HG03469 (cell line): ENCODE results near the gene BUB1B.

ENCODE experiments used
- ATAC-seq: cut with Tn5 transposase; IDR thresholded peaks from one replicate; pipeline ENCODE4 v1.9.1; 2021; ENCODE audit warnings: mild to moderate bottlenecking, moderate library complexity, moderate number of reproducible peaks; ENCODE audit not compliant: unreplicated experiment

BUB1B gene

DNA sequence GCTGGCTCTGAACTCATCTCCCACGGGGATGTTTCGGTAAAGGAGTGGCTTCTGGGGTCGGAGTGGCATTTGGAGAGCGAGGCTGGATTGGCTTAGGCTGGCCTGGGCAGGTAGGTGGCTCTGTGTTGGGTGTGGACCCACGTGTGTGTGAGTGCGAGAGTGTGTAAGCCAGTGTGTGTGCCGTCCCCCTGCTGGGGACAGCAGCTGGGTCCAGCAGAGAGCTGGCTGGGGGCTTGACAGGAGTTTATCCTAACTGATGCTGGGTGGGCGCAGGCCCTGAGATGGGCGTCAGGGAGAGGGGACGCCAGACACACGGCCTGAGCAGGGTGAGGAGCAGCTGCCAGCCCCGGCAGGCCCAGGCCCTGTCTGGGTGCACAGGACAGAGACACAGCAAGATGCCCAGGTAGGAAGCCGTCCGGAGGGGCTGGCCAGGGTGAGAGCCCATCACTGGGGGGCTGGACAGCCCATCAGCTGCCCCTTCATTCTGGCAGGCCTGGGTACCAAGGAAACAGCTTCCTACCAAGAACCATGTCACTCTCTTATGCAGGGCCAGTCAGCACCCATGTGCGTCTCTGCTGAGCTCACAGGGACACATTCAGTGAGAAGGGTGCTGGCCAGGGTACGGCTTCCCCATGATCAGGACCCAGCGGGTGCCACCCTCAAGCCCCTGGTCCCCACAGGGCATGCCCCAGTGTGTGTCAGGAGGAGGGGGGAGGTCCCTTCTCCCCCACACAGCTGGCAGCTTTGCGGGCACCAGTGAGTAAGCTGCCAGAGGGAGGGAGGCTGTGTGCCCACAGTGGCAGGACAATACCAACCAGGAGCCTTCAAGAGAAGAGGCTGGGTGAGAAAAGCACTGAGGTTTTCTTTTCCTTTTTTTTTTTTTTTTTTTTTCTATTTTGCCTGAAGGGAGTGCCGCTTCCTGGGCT is 79.1 kb downstream of the BUB1B start:
- no peak for ATAC-seq

DNA sequence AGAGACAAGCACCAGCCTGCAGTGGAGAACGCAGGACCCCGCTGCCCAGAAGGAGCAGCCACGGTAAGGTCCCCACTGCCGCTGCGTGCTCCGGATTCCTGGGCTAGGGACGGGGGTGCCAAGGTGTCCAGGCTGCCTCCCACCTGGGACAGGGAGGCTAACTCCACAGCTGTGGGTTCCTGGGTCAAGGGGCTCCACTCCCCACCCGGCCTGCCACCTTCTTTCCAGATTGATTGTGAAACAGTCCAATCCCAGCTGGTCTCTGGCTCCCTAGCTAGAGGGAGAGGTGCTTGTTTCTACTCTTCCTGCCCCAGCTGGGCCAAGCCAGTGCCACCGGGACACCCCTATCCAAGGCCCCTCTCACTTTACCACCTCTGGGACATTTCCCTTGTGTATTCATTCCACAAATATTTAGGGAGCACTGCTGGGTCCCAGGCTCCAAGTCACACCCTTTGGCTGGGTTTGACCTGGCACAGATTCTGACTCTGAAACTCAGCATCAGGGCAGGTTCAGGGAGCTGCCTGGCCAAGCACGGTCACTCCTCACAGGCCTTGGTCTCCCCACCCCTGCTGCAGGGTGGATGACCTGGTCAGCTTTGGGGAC is 79.9 kb downstream of the BUB1B start:
- no peak for ATAC-seq

DNA sequence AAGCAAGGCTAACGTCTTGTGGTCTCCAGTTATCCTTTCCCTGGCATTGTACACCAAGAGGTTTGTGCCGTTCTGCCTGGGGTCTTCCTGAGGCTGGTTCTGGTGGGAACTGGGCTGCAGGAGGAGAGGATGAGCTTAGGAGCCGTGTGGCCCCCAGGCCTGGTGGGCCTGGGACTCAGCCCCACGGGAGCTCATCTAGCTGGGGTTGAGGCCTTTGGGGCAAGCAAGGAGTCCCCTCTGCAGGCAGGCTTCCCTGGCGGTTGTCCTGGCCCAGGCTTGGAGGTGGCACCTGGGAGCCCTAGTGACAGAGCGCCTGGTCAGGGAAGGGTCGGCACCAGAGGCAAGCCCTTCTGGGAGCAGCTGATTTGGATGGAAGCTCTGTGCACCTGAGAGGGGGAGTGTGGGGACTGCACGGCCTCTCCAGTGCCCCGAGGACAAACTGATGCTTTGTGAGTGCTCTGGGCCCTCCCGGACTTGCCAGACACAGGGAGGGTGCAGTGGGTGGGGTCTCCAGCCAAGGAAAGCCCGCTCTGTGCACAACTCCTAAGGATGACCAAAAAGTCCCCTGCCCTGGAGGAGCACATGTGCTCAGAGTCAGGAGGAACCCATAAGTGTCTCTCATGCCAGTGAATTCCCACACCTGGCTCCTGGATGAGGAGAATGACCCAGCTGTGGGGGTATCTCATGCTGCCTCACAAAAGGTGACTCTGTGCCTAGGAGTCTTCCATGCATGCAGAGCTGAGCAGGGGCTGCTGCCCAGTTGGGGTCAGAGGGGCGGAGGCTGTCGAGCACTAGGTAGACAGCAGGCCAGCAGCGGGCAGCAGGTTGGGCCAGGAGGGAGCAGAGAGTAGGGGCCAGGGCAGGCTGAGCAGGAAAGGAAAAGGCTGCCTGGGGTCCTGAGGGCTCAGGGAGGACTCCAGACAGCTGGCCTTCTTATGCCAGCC is 80.7 kb downstream of the BUB1B start:
- no peak for ATAC-seq

DNA sequence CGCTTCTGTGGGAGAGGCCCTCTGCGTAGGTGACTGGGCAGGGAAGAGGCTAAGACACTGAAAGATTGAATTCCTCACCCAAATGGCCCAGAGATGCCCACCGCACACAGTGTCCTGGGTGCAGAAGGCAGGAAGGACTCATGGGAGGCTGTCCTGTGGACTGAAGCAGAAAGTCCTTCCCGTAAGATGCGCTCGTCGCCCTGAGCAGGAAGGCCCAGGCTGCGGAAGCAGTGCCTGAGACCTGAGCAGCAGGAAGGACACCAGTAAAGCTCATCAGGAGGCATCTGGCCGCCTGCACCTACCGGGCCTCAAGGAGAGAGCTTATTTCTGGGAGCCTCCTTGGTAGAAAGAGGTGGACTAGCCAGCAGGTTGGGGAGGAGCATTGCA is 81.3 kb downstream of the BUB1B start:
- no peak for ATAC-seq

DNA sequence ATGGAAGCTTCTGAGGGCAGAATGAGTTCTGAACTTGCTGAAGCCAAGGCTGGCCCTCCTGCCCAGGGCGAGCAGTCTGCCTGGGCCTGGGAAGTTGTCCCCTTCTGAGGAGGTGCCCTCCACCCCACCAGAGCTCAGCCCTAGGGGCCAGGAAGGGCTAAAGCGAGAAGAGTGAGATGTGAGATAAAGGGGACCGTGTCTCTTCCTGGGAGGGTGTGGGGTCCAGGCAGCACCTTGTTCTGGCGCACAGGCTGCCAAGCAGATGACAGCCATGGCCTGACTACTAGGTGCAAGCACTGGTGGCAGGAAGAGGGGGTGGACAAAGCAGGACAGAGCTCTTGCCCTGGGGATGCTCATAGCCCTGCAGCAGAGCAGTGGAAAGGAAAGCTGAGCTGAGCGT is 81.7 kb downstream of the BUB1B start:
- ATAC-seq = no peak

DNA sequence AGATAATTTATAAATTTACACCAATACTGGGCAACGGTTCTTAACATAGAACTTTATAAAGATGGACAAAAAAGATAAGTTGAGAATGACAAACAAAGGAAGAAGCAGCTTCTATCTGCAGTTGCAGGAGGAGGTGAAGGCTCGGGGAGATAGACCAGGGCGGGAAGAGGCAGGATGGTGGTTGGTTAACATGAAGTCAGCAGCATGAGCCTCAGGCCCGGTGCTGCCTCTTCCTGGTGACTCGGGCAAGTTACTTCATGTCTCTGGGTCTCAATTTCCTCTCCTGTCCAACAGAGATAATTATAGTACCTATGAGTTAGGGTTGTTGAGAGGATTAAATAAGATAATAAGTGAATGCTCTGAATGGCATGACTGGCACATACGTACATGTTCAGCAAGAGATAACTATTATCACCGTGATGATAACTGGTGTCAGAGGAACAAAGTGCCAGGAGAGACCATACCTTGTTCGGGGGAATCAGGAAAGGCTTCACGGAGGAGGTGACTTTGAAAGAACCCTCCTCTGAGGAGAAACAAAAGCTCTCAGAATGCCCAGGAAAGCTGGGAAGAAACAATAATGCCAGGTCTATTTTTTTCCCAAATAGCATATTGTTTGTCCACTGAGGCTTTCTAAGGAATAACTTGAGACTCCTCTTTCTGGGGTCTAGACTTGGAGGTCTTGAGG is 82.4 kb downstream of the BUB1B start:
- ATAC-seq = no peak

GRCh38 chr15:40244961-40245523 is 84.2 kb downstream of the BUB1B start:
- ATAC-seq = no peak

DNA sequence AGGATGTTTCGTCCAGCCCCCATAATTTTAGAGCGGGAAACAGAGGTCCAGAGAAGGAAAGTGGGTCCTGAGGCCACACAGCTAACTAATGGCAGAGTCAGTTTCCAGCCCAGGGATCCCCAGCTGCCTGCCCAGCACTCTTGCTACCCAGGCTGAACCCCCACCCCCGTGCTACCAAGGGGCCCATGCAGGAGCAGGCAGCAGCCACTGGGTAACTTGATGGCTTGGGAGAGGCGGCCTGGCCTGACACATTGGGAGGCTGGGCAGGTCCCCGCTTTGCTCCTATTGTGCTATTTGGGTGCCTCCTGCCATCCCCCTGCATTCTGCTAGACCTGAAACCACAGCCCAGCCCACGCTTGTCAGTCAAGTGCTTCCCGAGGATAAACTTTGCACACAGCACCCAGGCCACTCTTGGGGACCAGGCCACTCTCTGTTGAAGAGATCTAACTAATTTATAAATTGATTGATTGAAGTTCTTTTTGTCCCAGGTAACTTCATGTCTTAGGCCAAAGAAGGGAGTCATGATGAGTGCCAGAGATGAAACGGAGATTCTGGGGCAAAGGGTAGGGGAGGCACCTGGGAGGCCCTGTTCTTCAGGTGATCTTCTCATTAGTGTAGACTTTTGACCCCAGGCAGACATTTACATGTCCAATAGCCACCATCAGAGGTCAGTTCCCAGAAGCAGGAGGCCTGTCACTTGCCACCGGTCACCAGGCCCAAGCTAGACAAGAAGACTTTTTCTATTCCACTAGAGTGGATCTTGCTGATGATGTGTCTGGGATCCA is 85.0 kb downstream of the BUB1B start:
- ATAC-seq = no peak

GRCh38 chr15:40246496-40247280 is 85.8 kb downstream of the BUB1B start:
- no peak for ATAC-seq

GRCh38 chr15:40247406-40247971 is 86.6 kb downstream of the BUB1B start:
- no peak for ATAC-seq

DNA sequence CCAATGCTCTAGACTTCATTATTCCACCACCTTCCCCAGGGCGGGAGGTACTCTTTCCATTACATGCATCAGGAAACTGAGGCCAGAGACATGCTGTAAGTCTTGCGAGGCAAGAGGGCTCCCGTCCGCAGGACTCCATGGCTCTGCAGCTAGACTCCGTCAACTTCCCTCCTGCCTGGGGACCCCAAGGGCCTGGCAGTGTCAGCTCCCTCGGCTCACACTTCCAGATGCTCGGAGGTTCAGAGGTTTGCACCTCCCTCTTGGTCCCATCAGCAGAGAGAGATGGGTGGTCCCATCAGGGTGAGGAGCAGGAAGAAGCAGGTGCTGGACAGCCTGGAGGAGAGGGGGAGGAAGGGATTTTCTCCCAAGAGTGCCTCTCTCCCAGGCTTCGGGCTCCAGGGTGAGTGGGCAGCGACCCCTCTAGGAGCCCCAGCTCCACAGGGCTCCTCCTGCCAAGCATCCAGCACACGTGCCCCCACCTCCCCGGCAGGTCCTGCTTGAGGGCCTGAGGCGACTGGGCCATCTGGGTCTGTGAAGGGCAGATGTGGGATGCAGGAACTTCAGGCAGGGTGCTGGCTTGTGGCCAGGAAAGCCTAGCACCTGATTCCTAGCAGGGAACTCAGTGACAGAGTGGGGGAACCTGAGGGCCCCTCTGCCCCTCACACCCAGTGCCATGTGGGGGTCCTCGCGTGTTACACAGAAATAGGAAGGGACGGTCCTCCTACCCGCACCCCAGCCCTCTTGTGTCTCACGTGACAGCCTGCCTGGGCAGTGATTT is 87.3 kb downstream of the BUB1B start:
- no peak for ATAC-seq

DNA sequence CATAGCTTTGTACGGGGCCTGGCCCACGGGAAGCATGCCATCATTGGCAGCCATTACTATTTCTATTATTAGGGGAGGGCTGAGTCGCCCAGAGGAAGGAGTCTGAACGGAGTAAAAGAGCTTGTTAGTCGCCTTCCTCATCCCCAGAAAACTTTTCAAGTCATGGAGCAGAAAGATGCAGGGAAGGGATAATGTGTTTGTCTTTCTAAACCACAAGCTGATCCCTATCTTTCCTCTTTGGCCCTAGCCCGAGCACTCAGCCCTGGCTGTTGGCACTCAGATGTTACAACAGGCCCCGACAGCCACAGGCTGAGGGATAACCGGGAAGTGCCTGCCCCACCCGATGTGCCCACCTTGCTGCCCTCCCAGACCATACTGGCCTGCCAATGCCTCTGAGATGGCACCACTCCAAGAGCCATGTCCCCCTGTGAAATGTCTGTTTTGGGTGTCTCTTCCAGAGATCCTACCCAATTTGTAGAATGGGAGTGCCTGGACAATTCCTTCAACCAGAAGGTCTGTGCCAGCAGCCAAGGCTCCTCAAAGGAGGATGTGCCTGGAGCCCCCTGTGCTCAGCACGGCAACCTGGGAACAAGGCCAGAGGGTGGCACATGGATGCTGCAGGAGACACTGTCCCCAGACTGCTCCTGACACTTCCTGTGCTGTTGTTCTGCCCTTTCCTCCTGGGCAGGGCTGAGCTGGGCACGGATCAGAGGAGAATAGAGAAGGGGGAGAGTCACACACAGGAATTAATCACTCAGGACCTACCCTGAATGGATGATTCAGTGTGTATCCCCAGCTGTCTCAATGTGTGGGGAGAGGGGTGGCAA is 88.8 kb downstream of the BUB1B start:
- ATAC-seq = no peak

- no peak for ATAC-seq
Measured at GRCh38 chr15:40250304-40250656, 89.4 kb downstream of the BUB1B start.

DNA sequence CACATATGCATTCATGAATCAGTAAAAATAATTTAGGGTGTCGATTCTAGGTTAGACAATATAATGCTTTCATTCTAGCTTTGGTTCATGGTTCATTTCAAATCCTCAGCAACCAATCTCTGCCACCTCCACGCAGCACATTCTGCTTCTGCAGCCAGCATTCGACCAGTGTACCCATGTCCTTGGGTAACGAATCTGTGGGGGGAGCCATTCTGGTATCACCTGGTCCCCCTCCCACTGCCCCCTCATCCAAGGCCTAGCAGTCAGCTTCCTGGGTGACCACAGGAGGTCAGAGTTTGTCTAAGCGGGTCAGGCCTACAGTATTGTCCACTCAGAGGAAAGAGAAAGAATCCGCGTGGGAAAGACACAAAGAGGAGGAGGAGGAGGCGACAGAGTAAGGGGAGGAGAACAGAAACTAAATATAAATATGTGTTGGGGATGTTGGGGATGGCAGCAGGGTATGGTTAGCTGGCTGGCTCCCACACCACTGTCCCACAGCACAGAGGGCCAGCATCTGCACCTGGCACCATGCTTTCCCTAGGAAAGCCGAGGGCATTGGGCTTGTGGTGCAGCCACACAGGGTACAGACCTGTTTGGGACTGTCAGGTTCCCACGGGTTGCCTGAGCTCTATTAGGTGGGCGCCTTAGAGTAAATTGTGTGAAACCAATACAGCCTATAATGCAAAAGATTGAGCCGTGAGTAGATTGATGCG is 90.1 kb downstream of the BUB1B start:
- ATAC-seq = no peak

GRCh38 chr15:40251486-40252140 is 90.7 kb downstream of the BUB1B start:
- ATAC-seq = no peak

DNA sequence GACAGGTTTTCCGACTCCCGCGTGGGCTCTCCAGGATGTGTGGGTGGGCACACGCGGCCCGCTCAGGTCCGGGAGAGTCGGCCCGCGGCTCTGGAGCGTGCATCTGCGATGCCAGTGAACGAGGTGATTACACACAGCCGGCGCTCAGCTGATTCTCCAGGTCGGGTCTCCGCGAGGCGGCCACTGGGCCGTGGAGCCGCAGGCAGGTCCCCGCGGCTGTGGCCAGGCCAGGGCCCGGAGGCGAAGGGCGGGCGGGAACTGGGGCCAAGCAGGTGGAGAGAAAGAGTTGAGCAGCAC is 91.2 kb downstream of the BUB1B start:
- ATAC-seq = no peak
